HPDE6-E6E7 (cell line): Measurements from ENCODE around the gene ABCB11.

ENCODE experiments used
- DNase-seq: peaks from one replicate; pipeline ENCODE4 v3.0.0; 2011; ENCODE audit warnings: missing footprints; ENCODE audit errors: extremely low spot score

Gene ABCB11

DNA sequence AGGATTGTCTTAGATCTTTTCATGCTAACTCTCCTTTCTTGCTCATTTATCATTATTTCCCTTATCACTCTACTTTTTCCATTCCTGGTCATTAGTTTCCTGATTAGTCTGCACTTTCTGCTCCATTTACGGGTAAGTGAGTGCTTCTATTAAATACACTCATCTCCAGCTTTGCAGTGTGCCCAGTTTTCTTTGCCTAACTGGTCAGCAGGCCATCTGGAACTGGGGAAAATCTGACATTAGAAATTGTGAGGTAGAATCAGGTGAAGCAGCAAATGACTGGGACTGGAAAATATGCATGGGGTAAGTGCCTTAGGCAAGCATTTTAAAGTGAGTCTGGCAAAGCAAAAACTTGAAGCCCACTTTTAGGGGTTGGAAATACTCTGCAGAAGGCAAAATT is 100.9 kb downstream of the ABCB11 start:
- DNase-seq, result no peak

- no peak for DNase-seq
Measured at GRCh38 chr2:168929031-168929430, 102.1 kb downstream of the ABCB11 start.

DNA sequence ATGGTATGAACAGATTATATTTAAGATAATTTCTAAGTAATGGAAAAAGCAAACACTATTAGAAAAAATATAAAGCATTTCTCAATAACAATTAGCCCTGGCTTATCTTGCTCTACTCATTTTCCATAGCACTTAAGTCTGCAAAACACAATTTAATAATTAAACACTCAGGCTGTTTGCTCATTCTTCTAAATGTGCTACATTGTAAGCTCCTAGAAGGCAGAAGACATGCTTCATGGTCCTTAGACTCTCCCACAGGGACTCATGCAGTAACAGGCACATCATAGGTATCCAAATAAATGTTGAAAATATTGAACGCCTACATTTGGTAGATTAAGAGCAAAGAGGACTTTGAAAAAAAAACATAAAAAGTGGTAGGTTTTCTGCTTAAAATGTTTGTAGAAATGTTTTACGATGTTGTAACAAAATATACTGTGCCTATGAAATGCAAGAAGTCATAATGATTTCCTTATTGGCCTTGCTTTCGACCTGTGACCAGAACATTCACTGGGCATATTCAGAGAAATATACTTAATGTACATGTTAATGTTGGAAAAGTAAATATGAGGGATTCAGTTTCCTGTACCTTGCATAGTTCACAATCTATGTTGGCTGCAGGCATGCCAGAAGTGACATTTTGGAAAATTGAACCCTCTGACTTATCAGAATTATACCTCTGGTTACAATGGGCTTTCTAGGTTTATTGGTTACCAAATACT is 102.9 kb downstream of the ABCB11 start:
- no peak for DNase-seq

GRCh38 chr2:168926621-168927386 is 104.3 kb downstream of the ABCB11 start:
- DNase-seq, result no peak

DNA sequence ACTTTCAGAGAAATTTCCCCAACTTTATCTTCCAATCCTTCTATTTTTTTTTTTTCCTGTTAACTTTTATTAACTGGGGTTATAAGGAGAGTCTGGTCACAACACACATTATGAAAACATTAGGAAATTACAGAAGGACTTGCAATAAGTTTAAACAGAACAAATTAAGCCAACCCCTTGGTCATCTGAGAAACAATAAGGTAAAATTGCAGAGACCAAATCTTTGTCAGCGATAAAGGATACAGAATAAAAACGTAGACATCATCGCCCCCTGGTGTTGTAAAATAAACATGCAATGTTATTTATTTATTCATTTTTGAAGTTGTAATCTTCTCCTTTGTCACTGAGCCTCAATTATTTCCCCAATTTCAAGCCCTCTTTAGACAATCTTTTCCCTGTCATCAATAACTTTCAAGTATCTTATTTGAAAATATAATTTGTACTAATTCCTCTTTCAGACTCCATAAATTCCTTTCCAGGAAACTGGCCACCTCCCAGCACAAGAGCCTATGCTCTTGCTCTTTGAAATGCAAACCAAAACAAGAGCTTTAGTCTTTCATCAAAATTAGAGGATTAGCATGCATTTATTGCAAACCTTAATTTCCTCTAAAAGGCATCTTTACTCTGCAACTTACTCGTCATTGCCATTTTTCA is 110.5 kb downstream of the ABCB11 start:
- no peak for DNase-seq

DNA sequence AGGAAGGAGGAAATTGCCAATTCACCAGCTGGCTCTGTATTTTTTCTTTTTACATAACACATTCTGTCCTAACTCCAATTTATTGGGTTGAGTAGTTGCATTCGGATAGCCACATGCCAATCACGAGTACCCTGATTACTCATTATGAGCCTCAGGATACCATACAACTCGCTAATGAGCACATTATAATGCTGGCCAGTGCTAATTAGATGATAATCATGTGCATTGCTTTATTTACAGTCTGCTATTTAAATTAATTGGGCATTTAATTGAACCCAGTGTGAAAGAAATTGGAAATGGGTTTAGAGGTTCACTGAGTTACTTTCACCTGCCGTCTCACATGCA is 114.8 kb downstream of the ABCB11 start:
- DNase-seq, result no peak

DNA sequence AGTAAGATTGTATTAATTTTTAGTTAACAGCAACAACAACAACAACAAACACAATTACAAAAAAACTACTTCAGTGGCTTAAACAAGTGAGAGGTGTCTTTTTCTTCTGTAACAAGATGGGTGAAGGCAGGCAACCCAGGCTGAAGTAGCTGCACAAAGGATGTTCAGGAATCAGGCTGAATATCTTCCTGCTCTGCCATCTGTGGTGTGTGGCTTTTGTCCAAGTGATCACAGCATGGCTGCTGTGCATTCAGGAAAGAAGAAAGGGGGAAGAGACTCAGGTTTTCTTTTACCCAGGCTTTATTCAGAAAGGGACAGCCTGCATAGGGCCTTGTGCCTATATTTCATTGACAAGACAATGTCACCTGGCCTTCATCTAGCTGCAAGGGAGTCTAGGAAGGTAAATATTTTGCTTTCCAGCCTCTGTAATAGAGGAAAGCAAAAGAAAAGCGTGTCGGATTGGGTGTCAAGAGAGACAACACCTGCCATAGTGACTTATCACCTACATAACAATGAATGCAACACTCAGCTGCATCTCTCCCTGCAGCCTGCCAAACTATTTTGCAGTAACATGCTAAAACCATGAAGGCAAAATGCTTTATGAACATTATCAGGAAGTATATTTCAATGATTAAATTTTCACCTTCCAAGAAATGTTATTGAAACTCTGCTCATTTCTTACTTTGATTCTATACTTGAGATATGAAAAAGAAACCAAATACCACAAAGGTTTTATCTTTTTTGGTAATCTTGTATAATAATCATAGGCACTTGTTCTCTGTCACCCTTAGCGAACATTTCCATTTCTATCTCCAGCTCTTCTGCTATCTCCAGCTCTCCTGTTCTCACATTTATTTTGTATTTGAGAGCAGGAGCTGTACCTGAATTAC is 115.4 kb downstream of the ABCB11 start:
- DNase-seq, result no peak

DNA sequence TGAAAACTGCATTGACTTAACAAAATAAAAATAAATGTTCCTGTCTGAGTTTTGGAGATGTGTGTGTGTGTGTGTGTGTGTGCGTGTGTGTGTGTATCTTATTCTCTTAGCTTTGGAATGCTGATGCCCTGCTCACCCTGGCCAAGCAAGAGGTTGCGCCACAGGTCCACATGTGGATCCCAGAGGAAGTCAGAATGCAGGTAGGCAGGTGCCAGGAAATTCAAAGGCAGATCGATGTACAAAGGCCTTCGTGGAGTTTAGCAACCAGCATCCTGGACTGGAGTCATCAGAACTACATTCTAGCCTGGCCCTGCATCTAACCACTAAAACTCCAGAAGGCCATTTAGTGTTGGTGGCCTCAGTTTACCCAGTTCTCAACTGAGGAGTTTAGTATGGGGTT is 117.6 kb downstream of the ABCB11 start:
- no peak for DNase-seq

DNA sequence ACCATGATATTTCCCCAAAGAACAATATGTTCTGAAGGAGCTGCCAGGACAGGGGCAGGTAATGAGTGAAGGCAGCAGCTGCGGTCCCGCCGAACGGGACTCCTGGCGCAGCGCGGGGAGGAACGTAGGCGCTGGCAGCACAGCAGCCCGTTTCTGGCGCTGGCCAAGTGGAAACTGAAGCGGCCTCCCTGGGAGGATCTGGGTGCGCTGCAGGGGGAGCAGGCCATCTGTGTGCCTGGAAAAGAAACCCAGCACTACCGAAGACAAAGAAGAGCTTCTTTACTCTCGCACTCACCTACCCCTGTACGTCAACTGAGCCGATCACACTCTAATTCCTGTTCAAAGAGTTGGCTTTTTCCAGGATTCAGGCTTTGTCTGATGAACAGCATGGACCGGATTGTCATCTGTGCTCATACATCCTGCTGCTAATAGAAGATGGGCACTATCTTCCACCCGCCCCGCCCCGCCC is 118.2 kb downstream of the ABCB11 start:
- DNase-seq, result no peak

DNA sequence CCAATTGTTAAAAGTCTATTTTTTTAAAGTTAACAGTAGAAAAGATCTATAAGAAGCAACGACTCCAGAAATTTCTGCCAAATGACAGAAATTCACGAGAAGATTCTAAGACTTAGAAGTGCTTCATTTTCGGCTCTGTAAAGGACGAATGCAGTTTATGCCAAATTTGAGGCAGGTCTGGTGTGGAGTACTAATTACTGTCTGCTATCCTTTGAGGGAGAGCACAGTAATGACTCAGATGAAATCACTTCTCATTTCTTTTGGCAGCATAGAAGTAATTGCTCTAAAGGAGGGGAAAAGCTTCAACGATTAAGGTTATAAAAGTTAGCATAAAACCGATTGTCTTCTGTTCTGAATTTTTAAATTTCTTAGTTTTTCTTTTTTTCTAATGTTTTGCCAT is 118.7 kb downstream of the ABCB11 start:
- DNase-seq, result no peak

DNA sequence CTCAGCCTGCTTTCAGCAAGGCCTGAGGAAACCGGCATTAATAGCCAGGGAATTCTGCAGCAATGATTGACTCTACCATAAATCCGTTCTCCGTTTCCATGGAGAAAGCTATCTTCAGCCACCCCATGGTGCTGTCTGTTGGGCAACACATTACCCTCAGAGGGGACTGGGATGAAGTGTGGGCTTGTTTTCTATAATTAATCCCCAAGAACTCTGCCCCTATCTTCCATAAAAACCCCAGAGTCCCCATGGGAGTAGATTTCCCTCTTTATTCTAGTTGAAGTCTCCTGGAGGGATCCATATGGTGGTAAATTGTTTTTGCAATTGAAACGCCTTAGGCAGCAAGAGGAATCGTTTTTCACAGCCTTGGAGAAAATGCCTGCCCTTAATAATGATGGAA is 120.8 kb downstream of the ABCB11 start:
- no peak for DNase-seq

GRCh38 chr2:168907940-168908662 is 123.0 kb downstream of the ABCB11 start:
- no peak for DNase-seq

DNA sequence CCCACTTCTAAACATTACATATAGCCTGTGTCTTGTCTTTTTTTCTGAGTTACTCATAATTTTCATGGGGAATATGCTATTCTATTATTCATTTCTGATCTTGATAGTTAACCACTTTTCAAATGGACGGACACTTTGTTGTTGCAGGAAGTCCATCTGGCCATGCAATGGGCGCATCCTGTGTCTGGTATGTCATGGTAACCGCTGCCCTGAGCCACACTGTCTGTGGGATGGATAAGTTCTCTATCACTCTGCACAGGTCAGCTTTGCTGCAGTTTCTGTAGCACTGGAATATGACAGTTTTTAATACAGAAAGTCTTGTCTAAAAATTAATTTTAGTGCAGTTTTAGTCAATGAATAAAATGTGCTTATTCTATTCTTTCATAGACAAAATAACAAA is 126.8 kb downstream of the ABCB11 start:
- no peak for DNase-seq

DNA sequence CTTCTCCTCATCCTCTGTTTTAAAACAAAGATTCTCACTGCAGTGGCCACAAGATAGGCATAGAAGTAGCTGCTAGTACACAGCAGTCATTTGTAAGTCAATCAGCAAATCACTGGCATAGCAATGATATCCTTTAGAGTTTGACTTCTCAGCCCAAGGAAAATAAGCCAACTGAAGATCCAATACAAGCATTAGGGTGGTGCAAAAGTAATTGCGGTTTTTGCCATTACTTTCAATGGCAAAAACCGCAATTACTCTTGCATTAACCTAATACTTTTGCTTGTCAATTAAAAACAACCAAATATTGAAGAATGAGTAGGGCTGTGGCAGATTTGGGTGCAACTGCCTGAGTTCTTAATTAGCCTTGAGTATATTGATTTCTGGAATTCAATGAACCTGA is 127.2 kb downstream of the ABCB11 start:
- no peak for DNase-seq

DNA sequence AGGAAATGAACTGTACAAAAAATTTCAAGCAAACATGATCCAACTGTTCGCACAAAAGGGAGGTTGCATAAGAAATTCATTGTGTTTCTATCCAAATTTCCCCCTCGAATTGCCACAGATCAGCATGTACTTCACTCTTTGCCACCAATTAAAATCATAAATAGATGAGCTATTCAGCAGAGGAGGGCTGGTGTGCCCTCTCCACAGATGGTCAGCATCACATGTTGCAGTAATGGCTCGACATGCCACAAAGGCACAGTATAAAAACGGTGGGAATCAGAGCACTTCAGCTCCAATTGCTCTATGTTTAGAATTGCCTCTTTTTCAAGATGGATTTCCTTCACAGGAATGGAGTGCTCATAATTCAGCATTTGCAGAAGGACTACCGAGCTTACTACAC is 130.1 kb downstream of the ABCB11 start, which contains the start of gene G6PC2:
G6PC2 (plus strand) TSS at position 289 of the 400 bp plus-strand sequence; CDS start at position 330, 41 bp downstream.
- DNase-seq, result no peak

GRCh38 chr2:168897449-168897848 is 133.7 kb downstream of the ABCB11 start:
- DNase-seq, result no peak

- DNase-seq, result no peak
Measured at GRCh38 chr2:168896783-168897182, 134.3 kb downstream of the ABCB11 start.

GRCh38 chr2:168895771-168896170 is 135.4 kb downstream of the ABCB11 start:
- no peak for DNase-seq

GRCh38 chr2:168894720-168895119 is 136.4 kb downstream of the ABCB11 start:
- no peak for DNase-seq

- no peak for DNase-seq
Measured at GRCh38 chr2:168894101-168894500, 137.0 kb downstream of the ABCB11 start.

GRCh38 chr2:168892327-168892726 is 138.8 kb downstream of the ABCB11 start:
- no peak for DNase-seq
